ENCODE results near the gene HPCAL1. TPM values are rescaled to one million over a fixed set of nuclear protein-coding genes. Genes with fewer than 3 reads are reported as not detected.

Gene HPCAL1
- total RNA-seq, 1 experiment from 2014 or later, result 26.9 TPM

GRCh38 chr2:10359246-10359645 is 56.5 kb downstream of the HPCAL1 start:
- intact Hi-C loops (cut with micrococcal nuclease; ENCODE audit: unreplicated experiment), result no loop called here
- CTCF ChIA-PET, result no interaction called here
- no peaks in the 10 kb centered on the region for H3K27me3 Mint-ChIP-seq (ENCODE audit: insufficient read depth, unreplicated experiment)
- peak overlapping the region; percentile 32 for H3K27ac Mint-ChIP-seq (ENCODE audit: unreplicated experiment)
- Histone ChIP-seq H3K27me3 (replicated peaks; ENCODE audit: control insufficient read depth, insufficient read depth, low read length) (no peaks in the 10 kb centered on the region), H3K9me3 (no peaks in the 10 kb centered on the region), H3K36me3 (ENCODE audit: control insufficient read depth, insufficient read depth, low read length) (no peaks in the 10 kb centered on the region; the same call in 1 of the 2 replicates), H3K4me1 (peaks cover 7% of the 10 kb centered on the region; the same call in 1 of the 2 replicates), H3K4me3 (ENCODE audit: low read depth, low read length) (no peak overlapping the region)
- H3K4me1 Mint-ChIP-seq (ENCODE audit: low read depth, unreplicated experiment), result peaks cover 7% of the 10 kb centered on the region
- no peak for TF ChIP-seq CTCF (IDR thresholded peaks at IDR 0.05; ENCODE audit: insufficient read depth in 1 of 2, low read depth in 1 of 2, low read length in 1 of 2, severe bottlenecking in 1 of 2, unreplicated experiment in 1 of 2)
- H3K36me3 Mint-ChIP-seq (ENCODE audit: insufficient read depth, unreplicated experiment), result no peaks in the 10 kb centered on the region
- no peak for DNase-seq
- POLR2A ChIA-PET, result no interaction called here
- no peak overlapping the region for H3K4me3 Mint-ChIP-seq (ENCODE audit: unreplicated experiment)
- H3K9me3 Mint-ChIP-seq (ENCODE audit: unreplicated experiment), result no peaks in the 10 kb centered on the region
- no TSS peak for BruUV-seq (replicated peaks)

GRCh38 chr2:10359731-10360329 is 57.1 kb downstream of the HPCAL1 start:
- no peaks in the 10 kb centered on the region for H3K9me3 Mint-ChIP-seq (ENCODE audit: unreplicated experiment)
- no peaks in the 10 kb centered on the region for H3K36me3 Mint-ChIP-seq (ENCODE audit: insufficient read depth, unreplicated experiment)
- no peaks in the 10 kb centered on the region for H3K27me3 Mint-ChIP-seq (ENCODE audit: insufficient read depth, unreplicated experiment)
- CTCF ChIA-PET, result interaction anchor here (0.7 to 1.0 kb wide), 2 partner anchors 49 to 90 kb away, joined by 4 to 5 read pairs; no protein-coding TSS in a partner anchor
- BruUV-seq (replicated peaks), result no TSS peak
- no peaks in the 10 kb centered on the region; the same call in 1 of the 2 replicates for H3K36me3 ChIP-seq (ENCODE audit: control insufficient read depth, insufficient read depth, low read length)
- no peak overlapping the region for H3K4me3 ChIP-seq (ENCODE audit: low read depth, low read length)
- no peak for TF ChIP-seq CTCF (IDR thresholded peaks at IDR 0.05; ENCODE audit: insufficient read depth in 1 of 2, low read depth in 1 of 2, low read length in 1 of 2, severe bottlenecking in 1 of 2, unreplicated experiment in 1 of 2)
- peaks cover 7% of the 10 kb centered on the region for H3K4me1 Mint-ChIP-seq (ENCODE audit: low read depth, unreplicated experiment)
- no peaks in the 10 kb centered on the region for H3K27me3 ChIP-seq (replicated peaks; ENCODE audit: control insufficient read depth, insufficient read depth, low read length)
- POLR2A ChIA-PET, result no interaction called here
- H3K4me3 Mint-ChIP-seq (ENCODE audit: unreplicated experiment), result no peak overlapping the region
- intact Hi-C loops (cut with micrococcal nuclease; ENCODE audit: unreplicated experiment), result no loop called here
- DNase-seq, result no peak
- H3K4me1 ChIP-seq, result peaks cover 7% of the 10 kb centered on the region; the same call in 1 of the 2 replicates
- H3K9me3 ChIP-seq, result no peaks in the 10 kb centered on the region
- H3K27ac Mint-ChIP-seq (ENCODE audit: unreplicated experiment), result peak overlapping the region; percentile 32

- Mint-ChIP-seq H3K9me3 (ENCODE audit: unreplicated experiment) (no peaks in the 10 kb centered on the region), H3K4me1 (ENCODE audit: low read depth, unreplicated experiment) (peaks cover 7% of the 10 kb centered on the region), H3K27me3 (ENCODE audit: insufficient read depth, unreplicated experiment) (no peaks in the 10 kb centered on the region), H3K4me3 (ENCODE audit: unreplicated experiment) (no peak overlapping the region), H3K27ac (ENCODE audit: unreplicated experiment) (peak overlapping the region; percentile 2), H3K36me3 (ENCODE audit: insufficient read depth, unreplicated experiment) (no peaks in the 10 kb centered on the region)
- DNase-seq, result no peak
- BruUV-seq (replicated peaks), result no TSS peak
- Histone ChIP-seq H3K4me3 (ENCODE audit: low read depth, low read length) (no peak overlapping the region), H3K27me3 (replicated peaks; ENCODE audit: control insufficient read depth, insufficient read depth, low read length) (no peaks in the 10 kb centered on the region), H3K4me1 (peaks cover 7% of the 10 kb centered on the region; the same call in 1 of the 2 replicates), H3K9me3 (no peaks in the 10 kb centered on the region), H3K36me3 (ENCODE audit: control insufficient read depth, insufficient read depth, low read length) (no peaks in the 10 kb centered on the region; the same call in 1 of the 2 replicates)
- POLR2A ChIA-PET, result no interaction called here
- TF ChIP-seq CTCF (IDR thresholded peaks at IDR 0.05; ENCODE audit: insufficient read depth in 1 of 2, low read depth in 1 of 2, low read length in 1 of 2, severe bottlenecking in 1 of 2, unreplicated experiment in 1 of 2), result no peak
- CTCF ChIA-PET, result interaction anchor here (0.7 to 1.0 kb wide), 2 partner anchors 49 to 91 kb away, joined by 4 to 5 read pairs; no protein-coding TSS in a partner anchor
- intact Hi-C loops (cut with micrococcal nuclease; ENCODE audit: unreplicated experiment), result no loop called here
Observed at GRCh38 chr2:10360460-10360849, 57.8 kb downstream of the HPCAL1 start.

All from Caco-2 (cell line).